ENCODE data around the gene ARRDC1.

DNA sequence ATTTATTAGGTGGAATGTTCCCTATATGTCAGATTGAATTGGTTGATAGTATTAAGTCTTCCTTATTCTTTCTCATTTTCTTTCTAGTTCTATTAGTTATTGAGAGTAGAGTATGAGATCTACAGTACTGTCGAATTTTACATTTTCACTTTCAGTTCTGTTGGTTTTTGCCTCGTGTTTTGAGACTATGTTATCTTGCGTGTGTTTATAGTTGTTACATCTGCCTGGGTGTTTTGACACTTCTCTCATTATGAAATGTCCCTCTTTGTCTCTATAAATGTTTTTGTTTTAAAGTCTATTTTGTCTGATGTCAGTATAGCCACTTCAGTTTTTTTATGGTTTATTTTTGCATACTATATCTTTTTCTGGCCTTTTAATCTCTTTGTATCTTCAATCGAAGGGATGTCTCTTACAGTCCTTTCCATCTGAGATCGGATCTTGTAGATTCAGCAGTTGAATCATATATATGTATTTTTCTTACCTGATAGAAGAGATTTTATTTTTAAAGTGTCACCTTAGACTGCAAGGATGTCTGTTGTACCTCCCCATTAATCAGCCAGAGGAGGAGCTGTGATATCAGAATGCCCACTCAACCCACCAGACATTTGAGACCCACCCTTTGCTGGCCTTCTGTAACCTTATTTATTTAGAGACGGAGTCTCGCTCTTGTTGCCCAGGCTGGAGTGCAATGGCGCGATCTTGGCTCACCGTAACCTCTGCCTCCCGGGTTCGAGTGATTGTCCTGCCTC is 34.0 kb downstream of the ARRDC1 start:
- TF ChIP-seq CTCF (conservative IDR thresholded peaks at IDR 0.05; ENCODE audit: low read depth, low read length), result no peak
- no peak for TF ChIP-seq EZH2 (IDR thresholded peaks at IDR 0.05; ENCODE audit: low read length, unreplicated experiment)
- no peak for TF ChIP-seq EZH2phosphoT487 (IDR thresholded peaks at IDR 0.05; ENCODE audit: borderline replicate concordance, low read length)
